Fibroblast of pulmonary artery (primary cell): ENCODE data around the gene AMY1C.
"Not testable (repeated sequence)": the region's sequence is repeated elsewhere in the genome, so short reads cannot be mapped to it uniquely, and the experiment has no call there.

Experiments
- DNase-seq: peaks from one replicate; pipeline ENCODE4 v3.0.0-alpha.2; 2010; ENCODE audit warnings: low read depth
- H3K4me3 ChIP-seq: replicated peaks from 2 replicates; pipeline ENCODE4 v1.5.1; 2011; ENCODE audit warnings: low read depth, mild to moderate bottlenecking, control low read depth, low read length, moderate library complexity
- CTCF ChIP-seq: IDR thresholded peaks from 2 replicates; pipeline ENCODE4 v1.5.1; 2011; ENCODE audit warnings: mild to moderate bottlenecking, control low read depth, low read length, inconsistent platforms; ENCODE audit errors: missing control alignments

Gene AMY1C

GRCh38 chr1:103749598-103749997 lies at the start of gene AMY1C:
AMY1C (plus strand) TSS chr1:103749898; CDS start chr1:103750470, 572 bp downstream.
- H3K4me3 ChIP-seq, DNase-seq: not testable (repeated sequence)

GRCh38 chr1:103700669-103701068 lies 49.0 kb upstream of the AMY1C start:
- not testable (repeated sequence) for DNase-seq, H3K4me3 ChIP-seq

- not testable (repeated sequence) for H3K4me3 ChIP-seq, DNase-seq
Measured at GRCh38 chr1:103701256-103701655, 48.4 kb upstream of the AMY1C start.

GRCh38 chr1:103707670-103708069 lies 42.0 kb upstream of the AMY1C start:
- not testable (repeated sequence) for DNase-seq, H3K4me3 ChIP-seq

- not testable (repeated sequence) for H3K4me3 ChIP-seq, DNase-seq
Measured at GRCh38 chr1:103710381-103710780, 39.3 kb upstream of the AMY1C start.

- DNase-seq, H3K4me3 ChIP-seq: not testable (repeated sequence)
Measured at GRCh38 chr1:103717404-103717803, 32.3 kb upstream of the AMY1C start.

GRCh38 chr1:103721473-103721872 lies 28.2 kb upstream of the AMY1C start:
- H3K4me3 ChIP-seq, DNase-seq: not testable (repeated sequence)

GRCh38 chr1:103735334-103735733 lies 14.4 kb upstream of the AMY1C start:
- not testable (repeated sequence) for H3K4me3 ChIP-seq, DNase-seq

- DNase-seq, H3K4me3 ChIP-seq: not testable (repeated sequence)
Measured at GRCh38 chr1:103738031-103738430, 11.7 kb upstream of the AMY1C start.

GRCh38 chr1:103744449-103744848 lies 5.2 kb upstream of the AMY1C start:
- not testable (repeated sequence) for H3K4me3 ChIP-seq, DNase-seq

- H3K4me3 ChIP-seq, DNase-seq: not testable (repeated sequence)
Measured at GRCh38 chr1:103745040-103745439, 4.7 kb upstream of the AMY1C start.

- not testable (repeated sequence) for DNase-seq, H3K4me3 ChIP-seq
Measured at GRCh38 chr1:103748273-103748672, 1.4 kb upstream of the AMY1C start.

GRCh38 chr1:103761896-103762295 lies 12.2 kb downstream of the AMY1C start:
- no peak for DNase-seq
- H3K4me3 ChIP-seq, result no peak overlapping the region
- no peak for TF ChIP-seq CTCF

GRCh38 chr1:103779932-103780331 lies 30.2 kb downstream of the AMY1C start:
- no peak for TF ChIP-seq CTCF
- DNase-seq, result no peak
- H3K4me3 ChIP-seq, result no peak overlapping the region
